K562 (cell line): ENCODE data around the gene AJM1. TPM values are rescaled to one million over a fixed set of nuclear protein-coding genes. Genes with fewer than 3 reads are reported as not detected.
A peak's percentile ranks its signal among the peaks of the same experiment; 100 is the strongest.

ENCODE experiments used
- AFF1 ChIP-seq, 2 experiments: fragments of 450-650 bp; IDR thresholded peaks; 2 replicates each; pipeline ENCODE4 v1.6.1; 2018; ENCODE audit warnings: mild to moderate bottlenecking in 2 of 2, low read depth in 1 of 2; ENCODE audit not compliant: partially characterized antibody in 2 of 2
- ARID3A ChIP-seq: IDR thresholded peaks from 2 replicates; pipeline ENCODE4 v1.6.1; 2012; ENCODE audit warnings: low read depth, low read length, improper control_type of control experiment, borderline replicate concordance
- KDM1A ChIP-seq, 2 experiments: fragments of 450-650 bp; IDR thresholded peaks; 2 replicates each; pipeline ENCODE4 v1.6.1; 2016; ENCODE audit warnings: mild to moderate bottlenecking in 2 of 2
- MXD1 ChIP-seq: fragments of 250-450 bp; sonication (Bioruptor Pico); IDR thresholded peaks from 2 replicates; pipeline ENCODE4 v1.8.0; 2021; ENCODE audit warnings: borderline replicate concordance, mild to moderate bottlenecking, moderate library complexity; ENCODE audit not compliant: poor library complexity, severe bottlenecking
- PTBP1 ChIP-seq: fragments of 200-400 bp; formaldehyde crosslinking; IDR thresholded peaks from 2 replicates; pipeline ENCODE4 v1.6.1; 2017; ENCODE audit warnings: low read depth, low read length
- TAF7 ChIP-seq: fragments of 450-650 bp; IDR thresholded peaks from 2 replicates; pipeline ENCODE4 v1.6.1; 2016; ENCODE audit warnings: missing genetic modification characterization, missing compliant biosample characterization
- ZNF511 ChIP-seq: sonication (generic); formaldehyde crosslinking; IDR thresholded peaks from 2 replicates; pipeline ENCODE4 v1.8.0; 2022; ENCODE audit warnings: mild to moderate bottlenecking, missing genetic modification reagents
- polyA plus RNA-seq, 8 experiments: library from polyadenylated mRNA; depleted of rRNA in 4 of 8; stranded (reverse) in 5 of 8; unstranded in 3 of 8; fragments of >200 nt; fragmentation: Nextera tagmentation in 2 of 8; fragmentation: Illumina TruSeq in 1 of 8; extraction: Ambion mirVana in 2 of 8; extraction: Trizol in 1 of 8; gene quantifications; 2 replicates each; pipeline versions ENCODE4 v1.2.1 to v1.2.3, GENCODE V29; 2011 to 2014; ENCODE audit warnings: inconsistent platforms in 1 of 8, missing spikeins in 1 of 8
- total RNA-seq, 7 experiments: library from RNA; depleted of rRNA in 6 of 7; stranded (reverse); fragments of >200 nt in 6 of 7; fragmentation: Illumina TruSeq in 2 of 7; extraction: Trizol in 2 of 7; gene quantifications; 2 replicates each; pipeline versions ENCODE4 v1.2.1 to v1.2.3, GENCODE V29; 2011 to 2021; ENCODE audit warnings: low replicate concordance in 1 of 7
- TF ChIP-seq, protein P1 (sequence below): fragments of 450-650 bp; formaldehyde crosslinking; IDR thresholded peaks from 2 replicates; pipeline ENCODE4 v1.4.0; 2022; ENCODE audit warnings: mild to moderate bottlenecking, moderate library complexity
- TF ChIP-seq, protein P2 (sequence below): conservative IDR thresholded peaks from 2 replicates; pipeline ENCODE4 v1.6.1; 2011; ENCODE audit warnings: low read depth, mild to moderate bottlenecking, low read length; ENCODE audit not compliant: control insufficient read depth

Gene AJM1
- total and polyA plus RNA-seq, 9 of the 15 experiments (the other 6 are each of a cell fraction or from before 2014, with no cell fraction given) = 0.01 to 3.7 (median 0.65) TPM; not detected in 1

GRCh38 chr9:136849038-136849959 lies 7.0 kb downstream of the AJM1 start, which contains the start of gene PHPT1 (continued):
- TF ChIP-seq, protein P1, sequence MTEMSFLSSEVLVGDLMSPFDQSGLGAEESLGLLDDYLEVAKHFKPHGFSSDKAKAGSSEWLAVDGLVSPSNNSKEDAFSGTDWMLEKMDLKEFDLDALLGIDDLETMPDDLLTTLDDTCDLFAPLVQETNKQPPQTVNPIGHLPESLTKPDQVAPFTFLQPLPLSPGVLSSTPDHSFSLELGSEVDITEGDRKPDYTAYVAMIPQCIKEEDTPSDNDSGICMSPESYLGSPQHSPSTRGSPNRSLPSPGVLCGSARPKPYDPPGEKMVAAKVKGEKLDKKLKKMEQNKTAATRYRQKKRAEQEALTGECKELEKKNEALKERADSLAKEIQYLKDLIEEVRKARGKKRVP (CRISPR knock-in tag) = peak; percentile 94
- TF ChIP-seq PTBP1 (no peak), MXD1 (CRISPR knock-in tag) (no peak), ZNF511 (no peak), KDM1A (IDR thresholded peaks at IDR 0.05) (no peak), TAF7 (peak; percentile 75), ARID3A (no peak), AFF1 (IDR thresholded peaks at IDR 0.05; ENCODE audit: low read depth in 1 of 2, partially characterized antibody in 2 of 2) (no peak)
- TF ChIP-seq, protein P2, sequence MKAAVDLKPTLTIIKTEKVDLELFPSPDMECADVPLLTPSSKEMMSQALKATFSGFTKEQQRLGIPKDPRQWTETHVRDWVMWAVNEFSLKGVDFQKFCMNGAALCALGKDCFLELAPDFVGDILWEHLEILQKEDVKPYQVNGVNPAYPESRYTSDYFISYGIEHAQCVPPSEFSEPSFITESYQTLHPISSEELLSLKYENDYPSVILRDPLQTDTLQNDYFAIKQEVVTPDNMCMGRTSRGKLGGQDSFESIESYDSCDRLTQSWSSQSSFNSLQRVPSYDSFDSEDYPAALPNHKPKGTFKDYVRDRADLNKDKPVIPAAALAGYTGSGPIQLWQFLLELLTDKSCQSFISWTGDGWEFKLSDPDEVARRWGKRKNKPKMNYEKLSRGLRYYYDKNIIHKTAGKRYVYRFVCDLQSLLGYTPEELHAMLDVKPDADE = 0 out of 2 replicates have a peak, but pooled peaks have one; percentile 40
